ENCODE measurements around the gene MYO16. TPM values are rescaled to one million over a fixed set of nuclear protein-coding genes. Genes with fewer than 3 reads are reported as not detected.

The MYO16 gene
- total RNA-seq, 1 donor from 2014 or later, result not detected

DNA sequence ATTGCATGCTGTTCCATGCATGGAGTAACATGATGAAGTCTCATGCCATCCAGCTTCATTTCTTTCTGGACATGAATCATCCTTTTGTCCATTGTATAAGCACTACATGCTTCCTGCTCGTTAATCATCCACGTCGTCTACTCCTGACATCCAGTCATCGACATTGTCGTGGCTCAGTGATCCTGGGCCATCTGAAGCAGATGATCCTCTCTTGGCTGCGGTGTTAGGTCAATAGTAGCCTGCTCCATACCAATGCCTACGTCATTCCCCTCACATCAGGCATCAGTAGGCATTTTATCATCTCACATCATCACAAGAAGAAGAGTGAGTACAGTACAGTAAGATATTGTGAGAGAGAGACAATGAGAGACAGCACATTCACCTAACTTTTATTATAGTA is 7.9 kb upstream of the MYO16 start:
- no peak for DNase-seq (ENCODE audit: low spot score in 2 of 2)
- no peaks in the 10 kb centered on the region for H3K36me3 ChIP-seq
- no peak for TF ChIP-seq CTCF (IDR thresholded peaks at IDR 0.05)
- H3K4me3 ChIP-seq, result no peak overlapping the region
- intact Hi-C loops (cut with DNase I), result no loop called here
- H3K4me1 ChIP-seq, result no peaks in the 10 kb centered on the region
- H3K27ac ChIP-seq, result no peak overlapping the region
- H3K27me3 ChIP-seq, result no peaks in the 10 kb centered on the region
- no peaks in the 10 kb centered on the region for H3K9me3 ChIP-seq

DNA sequence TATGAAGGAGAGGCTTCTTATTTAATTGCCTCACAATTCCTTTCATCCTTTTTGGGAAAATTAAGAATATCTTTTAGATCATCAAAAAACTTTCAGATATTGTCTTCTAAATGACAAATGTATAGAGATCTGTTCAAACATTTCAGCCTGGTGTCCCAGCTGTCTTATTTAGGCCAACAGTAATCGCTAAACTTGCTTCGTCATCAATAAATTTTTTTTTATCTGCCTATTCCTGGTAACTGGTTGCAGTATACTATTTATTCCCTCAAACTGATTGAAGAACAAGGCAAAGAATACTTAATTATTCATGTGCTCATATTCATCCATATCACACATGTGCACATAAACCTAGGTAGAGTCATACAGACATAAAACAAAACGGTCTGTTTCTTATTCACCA is 5.3 kb upstream of the MYO16 start:
- no peaks in the 10 kb centered on the region for H3K27me3 ChIP-seq
- no peaks in the 10 kb centered on the region for H3K9me3 ChIP-seq
- H3K4me3 ChIP-seq, result no peak overlapping the region
- H3K36me3 ChIP-seq, result no peaks in the 10 kb centered on the region
- TF ChIP-seq CTCF (IDR thresholded peaks at IDR 0.05), result no peak
- no peak for DNase-seq (ENCODE audit: low spot score in 2 of 2)
- no peaks in the 10 kb centered on the region for H3K4me1 ChIP-seq
- intact Hi-C loops (cut with DNase I), result no loop called here
- no peak overlapping the region for H3K27ac ChIP-seq

- intact Hi-C loops (cut with DNase I), result no loop called here
- no peak for DNase-seq (ENCODE audit: low spot score in 2 of 2)
- no peak overlapping the region for H3K27ac ChIP-seq
- no peaks in the 10 kb centered on the region for H3K4me1 ChIP-seq
- H3K27me3 ChIP-seq, result no peaks in the 10 kb centered on the region
- H3K9me3 ChIP-seq, result no peaks in the 10 kb centered on the region
- H3K36me3 ChIP-seq, result no peaks in the 10 kb centered on the region
- no peak overlapping the region for H3K4me3 ChIP-seq
- no peak for TF ChIP-seq CTCF (IDR thresholded peaks at IDR 0.05)
These were observed 4.4 kb upstream of the MYO16 start for GRCh38 chr13:108624979-108625378.

- Histone ChIP-seq H3K27me3 (no peaks in the 10 kb centered on the region), H3K9me3 (no peaks in the 10 kb centered on the region), H3K36me3 (no peaks in the 10 kb centered on the region), H3K27ac (no peak overlapping the region), H3K4me3 (no peak overlapping the region), H3K4me1 (no peaks in the 10 kb centered on the region)
- intact Hi-C loops (cut with DNase I), result no loop called here
- TF ChIP-seq CTCF (IDR thresholded peaks at IDR 0.05), result no peak
- DNase-seq (ENCODE audit: low spot score in 2 of 2), result no peak
These were observed 577 bp downstream of the MYO16 start for GRCh38 chr13:108629988-108630387.

DNA sequence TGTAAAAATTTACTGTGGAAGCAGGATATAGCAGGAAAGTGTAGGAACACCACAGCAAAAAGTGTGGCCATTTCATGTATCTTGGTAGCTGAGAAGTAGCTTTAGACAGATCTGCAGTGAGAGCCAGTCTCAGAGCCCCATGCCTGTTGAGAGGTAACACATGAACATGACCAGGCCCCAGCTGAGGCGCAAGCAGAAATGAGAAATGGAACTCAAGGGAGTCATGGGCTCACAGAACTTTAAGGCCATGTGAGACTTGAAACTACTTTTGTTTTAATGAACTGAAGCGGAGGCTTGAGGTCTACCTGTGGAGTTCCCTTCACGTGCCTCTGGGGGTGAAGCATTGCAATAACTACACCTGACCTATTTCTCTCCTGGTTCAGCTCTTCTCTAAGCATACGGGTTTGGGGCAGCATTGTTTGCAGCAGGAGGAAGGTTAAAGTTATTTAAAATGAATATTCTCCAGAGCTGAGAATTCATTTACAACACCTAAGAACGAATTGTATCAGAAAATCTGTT is 3.3 kb downstream of the MYO16 start:
- no peak for TF ChIP-seq CTCF (IDR thresholded peaks at IDR 0.05)
- Histone ChIP-seq H3K36me3 (no peaks in the 10 kb centered on the region), H3K9me3 (no peaks in the 10 kb centered on the region), H3K4me3 (no peak overlapping the region), H3K27ac (no peak overlapping the region), H3K27me3 (no peaks in the 10 kb centered on the region), H3K4me1 (no peaks in the 10 kb centered on the region)
- no peak for DNase-seq (ENCODE audit: low spot score in 2 of 2)
- intact Hi-C loops (cut with DNase I), result no loop called here

GRCh38 chr13:108638901-108639300 is 9.5 kb downstream of the MYO16 start:
- no peaks in the 10 kb centered on the region for H3K36me3 ChIP-seq
- TF ChIP-seq CTCF (IDR thresholded peaks at IDR 0.05), result no peak
- no peaks in the 10 kb centered on the region for H3K27me3 ChIP-seq
- intact Hi-C loops (cut with DNase I), result no loop called here
- no peak for DNase-seq (ENCODE audit: low spot score in 2 of 2)
- no peaks in the 10 kb centered on the region for H3K4me1 ChIP-seq
- no peaks in the 10 kb centered on the region for H3K9me3 ChIP-seq
- no peak overlapping the region for H3K4me3 ChIP-seq
- no peak overlapping the region for H3K27ac ChIP-seq

Measured in ascending aorta (tissue), 2 donors.